ENCODE data around the gene FANCG.

Gene FANCG

GRCh38 chr9:35042891-35043545, 36.7 kb downstream of the FANCG start:
- no peak for TF ChIP-seq CTCF (IDR thresholded peaks at IDR 0.05; ENCODE audit: low read depth, low read length)
- DNase-seq (ENCODE audit: extremely low read depth, low read depth), result no peak

DNA sequence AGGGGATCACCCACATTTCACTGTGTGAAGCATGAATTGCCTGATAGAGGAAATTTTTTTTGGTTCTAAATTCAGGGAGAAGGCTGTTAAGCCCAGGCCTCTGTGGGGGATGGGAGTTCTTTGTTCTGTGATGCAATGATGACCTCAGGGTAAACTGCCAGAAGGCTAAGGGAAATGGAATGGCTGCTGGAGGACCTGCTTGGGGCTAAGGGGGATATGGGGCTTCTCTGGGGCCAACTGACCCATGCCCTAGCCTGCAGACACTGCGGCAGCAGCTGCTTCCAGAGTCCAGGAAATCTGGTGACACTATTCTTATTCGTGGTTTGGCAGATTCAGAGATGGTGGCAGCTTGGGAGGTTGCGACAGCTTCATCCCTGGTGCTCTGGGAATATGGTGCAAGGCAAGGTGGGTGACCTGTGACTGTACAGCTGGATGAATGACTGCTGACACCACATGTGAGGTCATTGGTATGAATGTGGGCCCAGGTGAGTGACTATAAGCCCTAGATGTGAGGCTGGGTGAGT, 37.6 kb downstream of the FANCG start:
- TF ChIP-seq CTCF (IDR thresholded peaks at IDR 0.05; ENCODE audit: low read depth, low read length), result no peak
- no peak for DNase-seq (ENCODE audit: extremely low read depth, low read depth)

- no peak for DNase-seq (ENCODE audit: extremely low read depth, low read depth)
- no peak; the same call in none of the 2 replicates for TF ChIP-seq CTCF (IDR thresholded peaks at IDR 0.05; ENCODE audit: low read depth, low read length)
Measured at GRCh38 chr9:35035851-35036701, 43.7 kb downstream of the FANCG start.

- TF ChIP-seq CTCF (IDR thresholded peaks at IDR 0.05; ENCODE audit: low read depth, low read length), result no peak
- no peak for DNase-seq (ENCODE audit: extremely low read depth, low read depth)
Measured at GRCh38 chr9:35033101-35033500, 46.6 kb downstream of the FANCG start.

GRCh38 chr9:35029852-35030251, 49.9 kb downstream of the FANCG start:
- no peak for DNase-seq (ENCODE audit: extremely low read depth, low read depth)
- TF ChIP-seq CTCF (IDR thresholded peaks at IDR 0.05; ENCODE audit: low read depth, low read length), result no peak

DNA sequence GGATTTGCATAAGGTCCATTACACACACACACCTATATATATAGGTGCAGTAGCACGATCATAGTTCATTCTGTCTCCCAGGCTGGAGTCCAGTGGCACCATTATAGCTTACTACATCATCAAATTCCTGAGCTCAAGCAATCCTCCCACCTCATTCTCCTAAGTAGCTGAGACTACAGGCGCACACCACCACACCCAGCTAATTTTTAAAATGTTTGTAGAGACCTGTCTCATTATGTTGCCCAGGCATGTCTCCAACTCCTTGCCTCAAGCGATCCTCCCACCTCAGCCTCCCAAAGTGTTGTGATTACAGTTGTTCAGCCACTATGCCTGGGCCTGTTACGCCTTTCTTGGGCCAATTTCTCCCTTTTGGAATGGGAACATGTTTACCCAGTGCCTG, 50.5 kb downstream of the FANCG start:
- no peak for DNase-seq (ENCODE audit: extremely low read depth, low read depth)
- TF ChIP-seq CTCF (IDR thresholded peaks at IDR 0.05; ENCODE audit: low read depth, low read length), result no peak

DNA sequence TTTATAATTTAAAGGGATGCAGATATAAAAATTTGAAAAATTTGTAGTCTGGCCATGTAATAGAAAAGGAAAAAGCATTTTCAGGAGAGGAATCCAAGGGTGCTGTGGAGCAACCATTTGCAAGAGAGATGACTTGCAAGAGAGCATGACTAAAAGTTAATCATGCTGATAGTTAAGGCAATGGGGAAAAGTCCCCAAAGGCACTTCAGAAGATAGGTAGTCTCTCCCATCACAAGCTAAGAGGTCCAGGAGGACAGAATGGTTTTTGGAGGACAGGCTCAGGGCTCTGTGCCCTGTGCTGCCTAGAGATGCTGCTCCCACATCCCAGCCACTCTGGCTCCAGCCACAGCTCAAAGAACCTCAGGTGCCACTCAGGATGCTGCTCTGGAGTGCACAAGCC, 51.4 kb downstream of the FANCG start:
- no peak for TF ChIP-seq CTCF (IDR thresholded peaks at IDR 0.05; ENCODE audit: low read depth, low read length)
- DNase-seq (ENCODE audit: extremely low read depth, low read depth), result no peak

Measured in AG09319 (cell line).